GM19238 (cell line): Measurements from ENCODE around the gene OXER1.
"Not testable (repeated sequence)": the region's sequence is repeated elsewhere in the genome, so short reads cannot be mapped to it uniquely, and the experiment has no call there.

Source experiments
- DNase-seq: peaks from one replicate; pipeline ENCODE4 v3.0.0; 2011; ENCODE audit warnings: low spot score; ENCODE audit not compliant: insufficient read length

OXER1 gene

DNA sequence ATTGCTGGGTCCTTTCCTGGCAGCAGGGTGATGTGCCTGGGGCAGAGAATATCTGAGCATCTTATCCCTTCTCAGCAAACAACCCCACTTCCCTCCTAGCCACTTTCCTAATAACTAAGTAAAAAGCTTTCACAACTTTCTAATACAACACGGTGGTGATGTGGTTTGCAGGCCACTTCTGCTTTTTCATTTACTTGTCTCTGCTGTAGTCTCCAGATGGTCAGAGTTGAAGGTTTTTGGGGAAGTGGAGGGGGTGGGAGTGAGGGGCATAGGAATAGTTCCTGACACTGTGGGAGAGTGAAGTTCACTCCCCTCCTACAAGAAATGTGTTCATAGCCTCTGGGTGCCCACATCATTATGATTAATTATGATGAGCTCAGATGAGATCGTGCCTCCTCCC is 11.6 kb downstream of the OXER1 start:
- no peak for DNase-seq

DNA sequence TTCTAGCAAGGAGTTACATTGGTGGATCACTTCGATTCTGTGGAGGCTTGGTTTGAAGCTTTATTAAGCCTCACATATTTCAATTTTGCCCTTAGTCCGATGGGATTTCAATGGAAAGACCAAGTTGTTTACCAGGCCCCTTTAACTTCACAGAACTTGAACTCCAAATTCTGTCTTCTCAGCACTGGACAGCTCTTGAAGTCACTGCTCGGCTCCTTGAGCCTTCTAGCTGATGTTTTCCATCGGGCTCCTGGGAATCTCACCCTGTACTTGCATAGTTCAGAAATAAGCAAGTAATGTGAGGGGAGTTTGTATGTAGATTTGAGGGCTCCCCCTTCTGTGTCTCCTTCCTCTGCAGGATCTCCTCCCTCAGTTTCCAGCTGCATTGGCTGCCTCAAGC is 15.1 kb downstream of the OXER1 start:
- DNase-seq, result no peak

DNA sequence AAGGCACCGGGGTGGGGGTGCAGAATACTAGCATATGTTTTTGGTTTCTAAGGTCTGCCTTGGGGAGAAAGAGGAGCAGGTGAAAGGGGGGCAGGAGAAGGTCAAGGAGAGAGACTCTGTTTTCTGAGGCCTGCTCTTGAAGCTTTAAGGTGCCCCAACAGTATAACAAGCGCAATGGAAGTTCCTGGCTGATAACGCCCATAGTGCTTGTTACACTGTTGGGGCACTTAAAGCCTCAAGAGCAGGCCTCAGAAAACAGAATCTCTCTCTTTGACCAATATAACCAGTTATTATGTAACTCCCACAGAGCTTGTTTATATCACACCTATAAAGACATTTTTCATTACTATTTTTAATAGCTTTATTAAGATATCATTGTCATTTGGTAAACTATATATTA is 16.5 kb downstream of the OXER1 start:
- no peak for DNase-seq

DNA sequence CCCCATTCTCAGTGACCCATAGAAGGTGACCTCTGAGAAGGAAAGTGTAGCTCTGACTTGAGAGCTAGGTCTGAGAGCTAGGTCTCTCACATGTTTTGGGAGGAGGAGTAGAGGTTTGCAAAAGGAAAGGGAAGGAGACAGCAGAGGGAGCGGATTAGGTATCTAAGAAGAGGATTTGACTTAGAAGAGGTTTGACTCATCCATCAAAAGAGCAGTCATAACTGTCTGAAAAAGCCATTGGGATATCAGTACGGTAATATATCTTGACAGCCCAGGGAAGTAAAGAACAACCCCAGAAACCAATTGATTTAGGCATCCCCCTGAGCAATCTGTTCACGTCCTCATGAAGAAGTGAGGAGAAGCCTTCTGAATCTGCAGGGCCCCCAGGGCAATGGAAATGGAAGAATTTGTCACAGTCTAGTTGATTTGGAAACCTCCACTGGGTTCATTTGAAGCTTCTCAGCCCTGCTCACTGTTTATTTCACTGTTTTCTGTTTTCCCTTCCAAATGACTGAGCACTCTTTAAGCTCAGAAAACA is 19.3 kb downstream of the OXER1 start:
- DNase-seq, result no peak

DNA sequence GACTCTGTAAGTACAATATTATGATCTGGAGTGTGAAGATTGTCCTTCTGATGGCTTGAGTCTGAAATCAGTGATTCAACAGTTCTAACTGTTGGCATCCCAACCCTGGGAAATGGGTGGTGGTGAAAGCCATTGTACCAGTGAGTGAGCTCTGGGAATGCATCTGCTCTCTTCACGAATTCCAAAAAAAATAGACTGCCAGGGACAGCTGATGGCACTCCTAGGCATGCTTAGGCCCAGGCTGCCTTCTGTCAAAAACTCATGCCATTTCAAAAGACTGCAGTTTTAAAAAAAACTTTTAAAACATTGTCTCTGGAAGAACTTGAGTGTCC is 20.3 kb downstream of the OXER1 start:
- no peak for DNase-seq

DNA sequence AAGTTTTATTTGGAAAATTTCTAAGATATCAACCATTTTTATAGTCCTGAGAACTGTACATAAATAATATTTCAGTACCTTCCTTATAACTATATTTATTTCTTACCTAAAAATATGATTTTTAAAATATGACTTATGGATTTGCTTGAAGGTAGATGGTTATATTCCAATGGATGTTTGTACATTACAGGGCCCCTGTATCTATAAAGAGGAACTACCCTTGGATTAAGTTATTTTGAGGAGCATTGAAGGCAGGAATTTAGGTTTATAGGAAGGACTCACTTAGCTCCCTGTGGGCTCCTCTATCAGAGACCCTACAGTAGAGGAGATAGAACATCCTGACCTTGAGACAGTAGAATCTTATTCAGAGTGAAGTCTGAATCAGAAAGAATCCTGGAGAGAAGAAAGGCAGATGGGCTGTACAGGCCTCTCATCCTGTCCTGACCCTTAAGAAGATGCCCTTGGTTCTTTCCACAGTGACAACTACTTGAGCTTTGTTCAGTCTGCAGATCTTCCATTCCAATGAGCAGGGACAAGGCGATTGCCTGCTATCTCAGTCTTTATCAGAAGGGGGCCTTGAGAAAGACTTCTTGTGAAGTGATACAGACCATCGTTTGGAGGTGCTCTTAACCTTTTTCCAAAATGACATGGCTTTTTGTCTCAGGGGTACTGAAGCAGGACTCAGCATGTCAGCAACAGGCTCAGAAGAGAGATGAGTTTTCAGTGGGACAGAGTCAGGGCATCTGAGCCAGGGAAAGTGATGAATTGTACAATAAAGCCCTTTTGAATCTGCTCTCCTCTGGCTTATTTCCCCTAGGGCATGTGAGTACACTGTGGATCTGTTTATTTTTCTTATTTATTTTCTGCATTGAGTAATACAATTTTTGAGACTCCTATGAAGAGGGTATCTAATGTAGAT is 20.9 kb downstream of the OXER1 start:
- DNase-seq, result no peak

DNA sequence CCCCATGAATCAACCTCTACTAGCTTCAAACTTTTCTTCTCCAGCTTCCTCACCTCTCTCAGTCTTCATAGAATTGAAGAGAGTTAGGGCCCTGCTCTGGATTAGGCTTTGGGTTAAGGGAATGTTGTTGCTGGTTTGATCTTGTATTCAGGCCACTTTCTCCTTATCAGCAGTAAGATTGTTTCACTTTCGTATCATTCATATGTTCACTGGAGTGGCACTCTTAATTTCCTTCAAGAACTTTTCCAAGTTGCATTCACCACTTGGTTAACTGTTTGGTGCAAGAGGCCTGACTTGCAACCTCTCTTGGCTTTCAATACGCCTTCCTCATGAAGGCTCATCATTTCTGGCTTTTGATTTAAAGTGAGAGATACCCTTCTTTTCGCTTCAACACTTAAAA is 22.8 kb downstream of the OXER1 start:
- DNase-seq, result no peak

DNA sequence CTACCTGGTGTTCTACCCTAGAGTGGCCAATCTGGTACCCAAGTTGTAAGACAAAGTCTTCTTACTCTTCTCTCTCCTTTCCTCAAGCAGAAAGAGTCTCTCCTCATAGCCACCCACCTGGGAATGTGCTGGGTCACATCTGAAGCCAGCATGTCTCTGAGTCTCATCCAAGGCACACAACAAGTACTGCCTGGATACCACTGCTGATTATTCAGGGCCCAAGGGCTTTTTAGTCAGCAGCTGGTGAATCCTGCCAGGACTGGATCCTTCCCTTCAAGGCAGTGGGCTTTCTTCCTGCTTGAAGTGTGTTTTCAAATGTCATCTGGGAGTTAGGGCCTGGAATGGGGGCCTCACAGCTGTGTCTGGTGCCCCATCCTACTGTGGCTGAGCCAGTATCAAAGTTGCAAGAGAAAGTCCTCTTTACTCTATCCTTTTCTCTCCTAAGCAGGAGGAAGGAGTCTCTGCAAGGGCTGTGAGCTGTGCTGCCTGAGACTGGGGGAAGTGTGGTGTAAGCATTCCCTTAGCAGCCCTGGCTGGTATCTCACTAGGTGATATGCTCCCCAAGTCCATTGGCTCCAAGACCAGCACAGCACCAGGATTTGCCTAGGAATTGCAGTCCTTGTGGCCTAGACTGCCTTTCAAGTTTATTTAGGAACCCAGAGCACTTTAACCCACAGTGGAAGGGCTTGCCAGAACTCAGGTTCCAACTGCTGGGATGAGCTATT is 27.2 kb downstream of the OXER1 start:
- DNase-seq, result no peak

DNA sequence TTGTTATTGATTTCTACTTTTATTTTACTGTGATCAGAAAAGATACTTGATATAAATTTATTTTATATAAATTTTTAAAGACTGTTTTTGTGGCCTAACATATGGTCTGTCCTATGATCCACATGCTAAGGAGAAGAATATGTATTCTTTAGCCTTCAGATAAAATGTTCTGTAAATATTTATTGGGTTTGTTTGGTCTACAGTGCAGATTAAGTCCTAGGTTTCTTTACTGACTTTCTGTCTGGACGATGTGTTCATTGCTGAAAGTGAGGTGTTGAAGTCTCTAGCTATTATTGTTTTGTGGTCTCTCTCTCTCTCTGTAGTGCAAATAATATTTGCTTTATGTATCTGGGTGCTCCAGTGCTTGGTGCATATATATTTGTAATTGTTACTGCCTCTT is 30.1 kb downstream of the OXER1 start:
- DNase-seq, result no peak

DNA sequence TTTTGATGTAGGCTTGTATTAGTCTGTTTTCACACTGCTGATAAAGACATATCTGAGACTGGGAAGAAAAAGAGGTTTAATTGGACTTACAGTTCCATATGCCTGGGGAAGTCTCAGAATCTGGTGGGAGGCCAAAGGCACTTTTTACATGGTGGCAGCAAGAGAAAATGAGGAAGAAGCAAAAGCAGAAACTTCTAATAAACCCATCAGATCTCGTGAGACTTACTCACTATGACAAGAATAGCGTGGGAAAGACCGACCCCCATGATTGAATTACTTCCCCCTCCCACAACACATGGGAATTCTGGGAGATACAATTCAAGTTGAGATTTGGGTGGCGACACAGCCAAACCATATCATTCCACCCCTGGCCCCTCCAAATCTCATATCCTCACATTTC is 32.6 kb downstream of the OXER1 start:
- DNase-seq, result not testable (repeated sequence)

DNA sequence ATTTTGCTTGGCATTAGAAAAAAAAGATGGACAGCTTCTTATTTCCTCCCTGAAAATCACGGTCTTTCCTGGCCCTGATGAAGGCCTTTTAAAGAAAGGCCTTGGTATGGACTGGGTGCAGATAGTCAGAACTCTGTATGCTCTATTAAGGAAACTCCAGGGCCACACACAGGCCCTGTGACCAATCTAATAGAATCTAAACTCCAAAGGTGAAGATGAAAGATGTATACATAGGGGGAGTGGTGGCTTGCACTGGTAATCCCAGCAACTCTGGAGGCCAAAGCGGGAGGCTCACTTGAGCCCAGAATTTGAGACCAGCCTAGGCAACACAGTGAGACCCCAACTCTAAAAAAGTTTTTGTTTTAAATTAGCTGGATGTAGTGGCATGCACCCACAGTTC is 37.3 kb downstream of the OXER1 start:
- DNase-seq, result no peak

DNA sequence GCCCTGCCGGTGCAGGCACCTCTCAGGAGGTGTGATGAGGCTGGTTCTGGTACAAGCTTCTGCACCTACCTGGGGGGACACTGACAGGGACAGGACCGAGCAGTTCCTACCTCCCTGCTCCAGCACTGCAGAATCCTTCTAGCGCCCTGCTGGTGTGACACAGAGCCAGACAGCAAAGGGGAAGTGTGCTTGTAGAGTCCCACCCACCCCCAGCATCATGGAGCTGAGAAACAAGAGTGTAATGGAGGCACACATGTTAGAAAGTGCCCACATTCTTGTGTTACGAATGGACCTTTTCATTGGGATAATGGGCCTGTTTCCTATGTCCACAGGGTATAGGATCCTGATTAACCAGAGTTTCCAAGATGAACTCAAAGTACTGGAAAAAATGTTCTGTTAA is 38.3 kb downstream of the OXER1 start:
- no peak for DNase-seq

DNA sequence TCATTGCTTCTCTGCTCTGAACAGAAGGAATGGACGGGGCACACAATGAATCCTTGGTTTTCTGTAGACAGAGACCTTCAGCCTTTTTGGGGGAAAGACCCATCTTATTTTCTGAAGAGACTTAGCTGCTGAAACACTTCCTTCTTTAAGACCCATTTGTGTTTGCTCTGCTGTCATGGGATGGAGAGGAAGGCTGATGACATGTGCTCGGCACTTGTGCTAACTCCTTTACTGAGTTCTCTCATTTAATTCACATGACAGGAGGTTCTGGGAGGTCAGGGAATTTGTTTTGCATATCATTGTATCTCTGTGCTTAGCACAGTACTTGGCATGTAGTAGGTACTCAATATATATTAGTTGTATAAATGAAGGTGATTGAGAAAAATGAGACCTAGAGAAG is 39.0 kb downstream of the OXER1 start:
- DNase-seq, result no peak

DNA sequence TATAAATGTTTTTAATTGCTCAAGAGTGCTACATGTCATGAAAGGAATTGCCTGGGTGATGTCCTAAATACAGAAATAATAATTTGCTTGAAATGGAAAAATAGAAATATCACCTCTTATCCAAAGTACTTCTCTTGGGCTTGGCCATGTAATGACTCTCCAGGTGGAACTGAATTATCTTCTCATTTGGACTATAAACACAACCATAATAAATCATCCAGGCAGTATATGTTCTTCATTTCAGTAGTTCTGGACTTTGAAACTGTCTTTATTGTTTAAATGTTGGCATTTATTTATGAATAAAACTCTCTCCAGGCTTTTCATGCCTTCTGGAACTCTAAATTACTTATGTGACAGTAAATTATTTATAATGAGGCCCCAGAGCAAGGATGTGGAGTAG is 40.5 kb downstream of the OXER1 start:
- DNase-seq, result no peak

DNA sequence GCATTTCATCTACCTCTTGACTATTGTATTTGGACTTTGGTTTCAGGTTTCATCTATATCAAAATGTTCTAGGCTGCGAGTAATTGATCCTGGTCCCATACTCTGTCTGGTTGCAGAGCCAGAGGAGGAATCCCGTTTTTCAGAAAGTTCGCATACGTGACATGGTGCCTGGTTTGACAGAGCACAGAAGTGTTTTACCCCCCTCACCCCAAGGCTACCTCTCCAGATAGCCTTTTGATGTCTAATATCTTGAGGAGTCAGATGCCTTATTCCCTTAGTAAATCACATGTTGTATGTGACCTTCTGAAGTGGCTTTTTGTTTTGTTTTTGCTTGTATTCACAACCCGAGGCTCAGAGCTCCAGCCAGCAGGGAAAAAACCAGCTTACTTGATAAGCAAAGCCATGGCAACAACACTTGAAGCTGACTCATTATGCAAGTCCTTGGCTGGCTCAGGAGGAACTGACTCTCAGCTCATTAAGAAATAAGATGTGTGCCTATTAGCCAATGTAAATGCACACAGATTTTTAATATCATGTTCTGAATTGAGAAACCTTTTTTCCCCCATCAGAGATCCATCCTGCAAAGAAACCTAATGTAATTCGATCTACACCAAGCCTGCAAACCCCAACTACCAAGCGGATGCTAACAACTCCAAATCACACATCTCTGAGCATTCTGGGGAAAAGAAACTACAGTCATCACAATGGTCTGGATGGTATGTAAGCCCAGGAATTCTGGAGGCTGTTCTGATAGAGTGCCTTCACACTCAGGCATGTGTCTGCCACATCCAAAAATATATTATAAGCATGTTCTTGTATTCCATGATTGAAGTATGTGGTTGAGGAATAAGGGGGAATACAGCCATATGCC is 41.4 kb downstream of the OXER1 start:
- DNase-seq, result peak; percentile 23

DNA sequence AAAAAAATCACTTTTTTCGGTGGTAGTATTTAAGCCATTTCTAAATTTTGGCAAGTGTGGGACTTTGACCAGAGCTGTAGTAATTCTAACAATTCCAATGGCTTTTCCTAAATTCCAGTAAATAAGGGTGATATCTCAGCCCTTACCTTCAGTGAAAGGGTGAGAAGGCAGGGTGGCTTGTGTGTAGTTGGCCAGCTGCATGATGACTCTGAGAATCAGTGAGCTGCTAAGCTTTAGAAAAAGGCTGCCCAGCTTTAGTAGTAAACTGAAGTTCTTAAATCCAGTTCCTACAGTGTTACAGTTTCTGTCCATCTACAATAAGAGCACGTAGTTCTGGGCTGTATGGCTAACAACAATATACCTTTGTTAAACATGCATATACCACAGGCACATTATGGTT is 42.0 kb downstream of the OXER1 start:
- DNase-seq, result no peak

DNA sequence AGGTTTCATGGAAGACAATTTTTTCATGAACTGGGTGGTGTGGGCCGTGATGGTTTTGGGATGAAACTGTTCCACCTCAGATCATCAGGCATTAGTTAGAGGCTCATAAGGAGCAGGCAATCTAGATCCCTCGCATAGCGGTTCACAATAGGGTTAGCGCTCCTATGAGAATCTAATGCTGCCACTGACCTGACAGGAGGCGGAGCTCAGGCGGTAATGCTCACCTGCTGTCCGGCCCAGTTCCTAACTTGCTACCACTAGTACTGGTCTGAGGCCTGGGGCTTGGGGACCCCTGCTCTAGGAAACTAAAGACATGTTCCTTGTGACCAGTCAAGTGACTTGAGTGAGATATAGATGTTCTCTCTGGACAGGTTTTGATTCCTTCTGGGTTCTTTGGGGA is 49.2 kb downstream of the OXER1 start:
- no peak for DNase-seq

DNA sequence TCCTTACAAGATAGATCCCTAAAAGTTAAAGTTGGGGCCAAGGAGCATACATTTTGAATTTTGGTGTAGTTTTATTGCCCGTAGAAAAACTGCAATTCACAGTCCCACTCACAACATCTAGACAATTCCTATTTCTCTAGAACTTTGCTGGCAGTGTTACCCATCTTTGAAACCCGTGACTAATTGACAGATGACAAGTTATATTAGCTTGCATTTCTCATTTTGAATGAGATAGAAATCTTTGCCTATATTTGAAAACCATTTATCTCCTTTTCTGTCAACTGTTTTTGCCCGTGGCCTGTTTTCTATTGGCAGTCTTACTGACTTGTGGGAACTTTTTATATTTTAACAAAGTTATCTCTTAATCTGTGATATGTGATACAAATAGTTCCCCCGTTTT is 50.0 kb downstream of the OXER1 start:
- DNase-seq, result no peak

DNA sequence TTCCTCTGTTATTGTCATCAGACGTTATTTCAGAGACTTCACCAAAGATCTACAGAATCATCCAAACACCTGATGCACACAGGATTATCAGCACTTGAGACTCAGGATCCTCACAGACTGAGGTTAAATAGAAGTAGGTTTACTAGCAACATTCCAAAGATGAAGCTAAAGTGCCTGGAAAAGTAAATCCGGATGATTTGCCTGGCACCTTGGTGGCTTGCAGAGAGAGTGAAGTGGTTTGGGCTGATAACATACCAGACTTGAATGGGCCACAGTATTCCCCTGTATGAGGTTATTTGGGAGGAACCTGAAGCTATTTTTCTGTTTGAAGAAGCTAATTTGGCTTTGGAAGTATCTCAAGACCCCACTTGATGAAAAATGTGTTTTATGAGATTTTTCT is 51.0 kb downstream of the OXER1 start:
- DNase-seq, result no peak
